H1 (cell line): Measurements from ENCODE around the gene EN2. TPM values are rescaled to one million over a fixed set of nuclear protein-coding genes. Genes with fewer than 3 reads are reported as not detected.

Source experiments
- CTCF ChIA-PET: fragments of 300-600 bp; sonication (Branson Sonifier 250); formaldehyde crosslinking; loops from one replicate; lab custom pipeline; 2021; ENCODE audit not compliant: partially characterized antibody; lab: Charles Lee
- POLR2A ChIA-PET: fragments of 300-600 bp; sonication (Branson Sonifier 250); formaldehyde crosslinking; loops from one replicate; lab custom pipeline; 2021; ENCODE audit warnings: inconsistent platforms; ENCODE audit not compliant: partially characterized antibody; lab: Charles Lee
- DNase-seq, 2 experiments: peaks; one replicate each; pipeline versions ENCODE4 v3.0.0 to v3.0.0-alpha.2; 2010 to 2022; ENCODE audit warnings: low spot score in 2 of 2, low read depth in 1 of 2, mixed read lengths in 1 of 2
- FAIRE-seq: peaks from 2 replicates; lab custom pipeline; 2011; peaks lifted over from hg19 to GRCh38; lab: Jason Lieb, UNC
- H2AFZ ChIP-seq: 2 replicates; pipeline ENCODE4 v1.8.1; 2012; ENCODE audit warnings: low read length, inconsistent platforms
- H2AK5ac ChIP-seq: 2 replicates; pipeline ENCODE4 v1.6.1; 2013; ENCODE audit warnings: low read depth, low read length
- H2BK120ac ChIP-seq: replicated peaks from 2 replicates; pipeline ENCODE3; 2013; ENCODE audit warnings: low read depth, low read length, inconsistent platforms
- H2BK12ac ChIP-seq: 2 replicates; pipeline ENCODE4 v1.6.1; 2013; ENCODE audit warnings: low read depth, low read length
- H2BK15ac ChIP-seq: 2 replicates; pipeline ENCODE4 v1.6.1; 2013; ENCODE audit warnings: low read length
- H2BK20ac ChIP-seq: 2 replicates; pipeline ENCODE4 v1.6.1; 2013; ENCODE audit warnings: low read length
- H2BK5ac ChIP-seq: 2 replicates; pipeline ENCODE4 v1.6.1; 2013; ENCODE audit warnings: low read depth, low read length
- H3K14ac ChIP-seq: 2 replicates; pipeline ENCODE4 v1.6.1; 2013; ENCODE audit warnings: inconsistent platforms; ENCODE audit not compliant: insufficient read length
- H3K18ac ChIP-seq: 2 replicates; pipeline ENCODE4 v1.6.1; 2013; ENCODE audit warnings: low read length; ENCODE audit errors: extremely low read depth
- H3K23ac ChIP-seq: 2 replicates; pipeline ENCODE4 v1.6.1; 2013; ENCODE audit warnings: inconsistent platforms; ENCODE audit not compliant: insufficient read length
- H3K23me2 ChIP-seq: 2 replicates; pipeline ENCODE4 v1.6.1; 2013; ENCODE audit warnings: low read depth, low read length
- H3K27ac ChIP-seq: 2 replicates; pipeline ENCODE4 v1.6.1; 2011; ENCODE audit warnings: low read depth, low read length, inconsistent platforms
- H3K27me3 ChIP-seq, 4 experiments: replicated peaks in 1 of 4; 1 replicate in 1 of 4; 2 replicates in 3 of 4; pipeline versions ENCODE4 v1.6.1 to v1.8.1; 2011 to 2013; ENCODE audit warnings: low read length in 3 of 4, mild to moderate bottlenecking in 3 of 4, inconsistent platforms in 2 of 4, mixed read lengths in 2 of 4, moderate library complexity in 1 of 4; ENCODE audit not compliant: control insufficient read depth in 3 of 4, insufficient read depth in 3 of 4; ENCODE audit errors: extremely low read depth in 1 of 4
- H3K36me3 ChIP-seq, 4 experiments: 2 replicates each; pipeline versions ENCODE4 v1.6.1 to v1.8.1; 2011 to 2013; ENCODE audit warnings: mild to moderate bottlenecking in 4 of 4, low read length in 3 of 4, moderate library complexity in 2 of 4, control low read depth in 1 of 4, inconsistent platforms in 1 of 4; ENCODE audit not compliant: insufficient read depth in 4 of 4, control insufficient read depth in 2 of 4
- H3K4ac ChIP-seq: replicated peaks from 2 replicates; pipeline ENCODE3; 2013; ENCODE audit warnings: low read length, low read depth, mixed read lengths, inconsistent platforms; ENCODE audit not compliant: insufficient read length
- H3K4me1 ChIP-seq, 4 experiments: replicated peaks in 1 of 4; 1 replicate in 1 of 4; 2 replicates in 3 of 4; pipeline versions ENCODE4 v1.6.1 to v1.8.1; 2011 to 2013; ENCODE audit warnings: low read length in 3 of 4, inconsistent platforms in 2 of 4, mixed read lengths in 1 of 4; ENCODE audit not compliant: insufficient read depth in 4 of 4, control insufficient read depth in 3 of 4
- H3K4me2 ChIP-seq, 2 experiments: 2 replicates each; pipeline versions ENCODE4 v1.6.1 to v1.8.1; 2011 to 2013; ENCODE audit warnings: low read depth in 2 of 2, low read length in 2 of 2, control low read depth in 1 of 2, inconsistent platforms in 1 of 2, mild to moderate bottlenecking in 1 of 2; ENCODE audit not compliant: insufficient read depth in 1 of 2
- H3K4me3 ChIP-seq, 4 experiments: fragments of 200-600, 300-600 bp in 1 of 4; sonication (generic), shearing (Covaris generic), sonication (Bioruptor Twin) in 1 of 4; 2 replicates each; pipeline versions ENCODE4 v1.5.1 to v1.8.1; 2011 to 2016; ENCODE audit warnings: low read length in 4 of 4, low read depth in 3 of 4, control low read depth in 2 of 4, inconsistent platforms in 2 of 4, mild to moderate bottlenecking in 2 of 4, mixed read lengths in 1 of 4, moderate library complexity in 1 of 4; ENCODE audit not compliant: insufficient read depth in 2 of 4; ENCODE audit errors: extremely low read depth in 1 of 4
- H3K56ac ChIP-seq: replicated peaks from 2 replicates; pipeline ENCODE3; 2013; ENCODE audit warnings: low read depth, mild to moderate bottlenecking, mixed read lengths, low read length, inconsistent platforms; ENCODE audit not compliant: insufficient read length
- H3K79me1 ChIP-seq: 2 replicates; pipeline ENCODE4 v1.6.1; 2013; ENCODE audit warnings: low read depth, low read length, control low read depth
- H3K79me2 ChIP-seq, 2 experiments: 2 replicates each; pipeline versions ENCODE4 v1.6.1 to v1.8.1; 2012 to 2013; ENCODE audit warnings: low read length in 2 of 2, mild to moderate bottlenecking in 2 of 2, inconsistent platforms in 1 of 2; ENCODE audit not compliant: insufficient read depth in 2 of 2, control insufficient read depth in 1 of 2
- H3K9ac ChIP-seq, 4 experiments: replicated peaks in 1 of 4; 1 replicate in 1 of 4; 2 replicates in 3 of 4; pipeline versions ENCODE4 v1.6.1 to v1.8.1; 2011 to 2013; ENCODE audit warnings: low read depth in 3 of 4, low read length in 3 of 4, control low read depth in 2 of 4, mild to moderate bottlenecking in 2 of 4, moderate library complexity in 2 of 4, inconsistent platforms in 1 of 4; ENCODE audit errors: extremely low read depth in 1 of 4
- H3K9me3 ChIP-seq, 2 experiments: 2 replicates each; pipeline versions ENCODE4 v1.6.1 to v1.8.1; 2012 to 2013; ENCODE audit warnings: mild to moderate bottlenecking in 2 of 2, moderate library complexity in 2 of 2, control low read depth in 1 of 2, inconsistent platforms in 1 of 2, low read depth in 1 of 2, low read length in 1 of 2, mixed read lengths in 1 of 2; ENCODE audit not compliant: insufficient read depth in 2 of 2
- H4K20me1 ChIP-seq, 2 experiments: replicated peaks in 1 of 2; 2 replicates each; pipeline versions ENCODE3 to v1.8.1; 2011 to 2013; ENCODE audit warnings: inconsistent platforms in 2 of 2, low read length in 2 of 2, mild to moderate bottlenecking in 1 of 2; ENCODE audit not compliant: insufficient read depth in 2 of 2, control insufficient read depth in 1 of 2
- H4K5ac ChIP-seq: 2 replicates; pipeline ENCODE4 v1.6.1; 2013; ENCODE audit warnings: low read length, low read depth, mixed read lengths, inconsistent platforms; ENCODE audit not compliant: insufficient read length
- H4K8ac ChIP-seq: 2 replicates; pipeline ENCODE4 v1.8.0; 2013; ENCODE audit warnings: mild to moderate bottlenecking, moderate library complexity, low read length, inconsistent platforms; ENCODE audit not compliant: insufficient read depth; ENCODE audit errors: extremely low read depth
- H4K91ac ChIP-seq: replicated peaks from 2 replicates; pipeline ENCODE3; 2013; ENCODE audit warnings: low read length, mixed read lengths, inconsistent platforms; ENCODE audit not compliant: insufficient read length
- BCL11A ChIP-seq, 2 experiments: IDR thresholded peaks; one replicate each; pipeline ENCODE4 v1.6.1; 2011; ENCODE audit warnings: low read depth in 2 of 2, low read length in 2 of 2, mild to moderate bottlenecking in 2 of 2
- CEBPB ChIP-seq: IDR thresholded peaks from 2 replicates; pipeline ENCODE4 v1.6.1; 2012; ENCODE audit warnings: low read depth, low read length
- CREB1 ChIP-seq: IDR thresholded peaks from 2 replicates; pipeline ENCODE4 v1.6.1; 2012; ENCODE audit warnings: inconsistent platforms
- CTCF ChIP-seq, 3 experiments: IDR thresholded peaks; 1 replicate in 2 of 3; 2 replicates in 1 of 3; pipeline versions ENCODE4 v1.5.1 to v1.6.1; 2011; ENCODE audit warnings: low read length in 3 of 3, mild to moderate bottlenecking in 3 of 3, inconsistent platforms in 2 of 3, low read depth in 1 of 3, moderate library complexity in 1 of 3; ENCODE audit not compliant: insufficient read depth in 1 of 3; ENCODE audit errors: control extremely low read depth in 1 of 3
- E2F6 ChIP-seq: IDR thresholded peaks from 2 replicates; pipeline ENCODE4 v1.6.1; 2012; ENCODE audit warnings: inconsistent platforms
- KDM5A ChIP-seq: fragments of 200-600 bp; IDR thresholded peaks from 2 replicates; pipeline ENCODE4 v1.7.1; 2012; ENCODE audit warnings: mild to moderate bottlenecking, low read length, inconsistent platforms, mixed read lengths
- NRF1 ChIP-seq: IDR thresholded peaks from 2 replicates; pipeline ENCODE4 v1.6.1; 2011; ENCODE audit warnings: mild to moderate bottlenecking, low read depth, low read length, improper control_type of control experiment
- PHF8 ChIP-seq: fragments of 200-600 bp; sonication (generic); conservative IDR thresholded peaks from 2 replicates; pipeline ENCODE4 v1.7.1; 2012; ENCODE audit warnings: low read depth, mild to moderate bottlenecking, inconsistent platforms, low read length, moderate library complexity
- POLR2A ChIP-seq, 2 experiments: IDR thresholded peaks; 1 replicate in 1 of 2; 2 replicates in 1 of 2; pipeline ENCODE4 v1.6.1; 2011; ENCODE audit warnings: low read depth in 2 of 2, low read length in 2 of 2, mild to moderate bottlenecking in 2 of 2; ENCODE audit errors: control extremely low read depth in 1 of 2
- SAP30 ChIP-seq: fragments of 300-600 bp; sonication (generic); IDR thresholded peaks from 2 replicates; pipeline ENCODE4 v1.7.1; 2012; ENCODE audit warnings: low read length, moderate library complexity, mild to moderate bottlenecking, inconsistent platforms; ENCODE audit not compliant: insufficient read depth, insufficient replicate concordance
- SIX5 ChIP-seq: IDR thresholded peaks from 2 replicates; pipeline ENCODE4 v1.6.1; 2011; ENCODE audit warnings: mild to moderate bottlenecking, low read depth, low read length
- ZNF274 ChIP-seq: IDR thresholded peaks from 2 replicates; pipeline ENCODE4 v1.7.0; 2012; ENCODE audit warnings: low read length, borderline replicate concordance; ENCODE audit errors: extremely low read depth
- WGBS, 2 experiments: shearing (Covaris generic) in 1 of 2; methylation state at CpG; one replicate each; pipeline versions ENCODE4 v1.1.6 to v1.1.7; 2013 to 2015; ENCODE audit warnings: low lambda C conversion rate in 2 of 2, mixed read lengths in 2 of 2, inconsistent platforms in 1 of 2, low coverage in 1 of 2, missing lambda C conversion rate in 1 of 2; ENCODE audit not compliant: insufficient replicate concordance in 2 of 2, insufficient coverage in 1 of 2, insufficient read length in 1 of 2; ENCODE audit errors: extremely low coverage in 1 of 2, missing lambda C conversion rate in 1 of 2; 5-methylcytosine and 5-hydroxymethylcytosine counted together
- polyA plus RNA-seq, 7 experiments: library from polyadenylated mRNA; depleted of rRNA in 3 of 7; stranded (reverse) in 5 of 7; unstranded in 2 of 7; fragments of >200 nt in 5 of 7; fragments of 200-250 nt in 2 of 7; gene quantifications; 1 replicate in 5 of 7; 2 replicates in 1 of 7; 4 replicates in 1 of 7; pipeline versions ENCODE4 v1.2.1 to v1.2.3, GENCODE V29; 2011 to 2013; ENCODE audit warnings: missing spikeins in 2 of 7, mixed read lengths in 2 of 7
- total RNA-seq: library from RNA; stranded (reverse); fragmentation: NEBNext Ultra II Directional; extraction: Animal tissue kit (Norgen Biotek cat#: 25700); gene quantifications from 2 replicates; pipeline ENCODE4 v1.2.1, GENCODE V29; 2021

Gene EN2
- total and polyA plus RNA-seq, 2 of the 8 experiments (the other 6 are each of a cell fraction or from before 2014, with no cell fraction given), result not detected

- no peaks in the 10 kb centered on the region for H3K79me1 ChIP-seq
- peak overlapping the region; percentile 85 for H3K14ac ChIP-seq
- no peaks in the 10 kb centered on the region for H3K9me3 ChIP-seq
- H3K56ac ChIP-seq, result no peak overlapping the region
- H3K36me3 ChIP-seq, result no peaks in the 10 kb centered on the region; a peak in 1 of 8 replicates
- H3K4me3 ChIP-seq, result no peak overlapping the region; a peak in 1 of 8 replicates
- FAIRE-seq (no peak), DNase-seq (no peak)
- H2BK5ac ChIP-seq, result no peak overlapping the region
- no peak overlapping the region for H2AK5ac ChIP-seq
- peaks cover 0 to 6% (median 3%) of the 10 kb centered on the region in 4 experiments; a peak in 4 of 7 replicates for H3K4me1 ChIP-seq
- H4K91ac ChIP-seq, result peak overlapping the region; percentile 29
- no peak overlapping the region for H3K4ac ChIP-seq
- H3K27me3 ChIP-seq, result peaks cover 3 to 43% (median 30%) of the 10 kb centered on the region in 4 experiments
- H4K20me1 ChIP-seq, result no peaks in the 10 kb centered on the region
- H3K23me2 ChIP-seq, result no peaks in the 10 kb centered on the region
- WGBS, 2 experiments, result 91% methylated on average over 11 of the region's 11 CpGs; no CpG with 5 or more reads in 1 of the 2 experiments
- H3K79me2 ChIP-seq, result no peaks in the 10 kb centered on the region
- no peak overlapping the region for H3K27ac ChIP-seq
- no peak overlapping the region for H2BK12ac ChIP-seq
- H3K4me2 ChIP-seq, result no peak overlapping the region
- H4K5ac ChIP-seq, result no peak overlapping the region
- no peak overlapping the region for H2BK20ac ChIP-seq
- ChIA-PET POLR2A (no interaction called here), CTCF (interaction anchor here (0.9 to 1.3 kb wide), 4 partner anchors 11 to 19 kb away, joined by 3 to 6 read pairs (median 3); no protein-coding TSS in a partner anchor)
- no peak overlapping the region for H3K18ac ChIP-seq
- no peak overlapping the region for H3K9ac ChIP-seq
- no peak overlapping the region for H4K8ac ChIP-seq
- H3K23ac ChIP-seq, result no peak overlapping the region
- no peak overlapping the region for H2AFZ ChIP-seq
- H2BK120ac ChIP-seq, result no peak overlapping the region
- H2BK15ac ChIP-seq, result 0 out of 2 replicates have a peak overlapping the region, but pooled peaks have one; percentile 20
- TF ChIP-seq BCL11A (IDR thresholded peaks at IDR 0.05; ENCODE audit: low read depth in 2 of 2, low read length in 2 of 2) (no peak), SAP30 (no peak), ZNF274 (no peak), CEBPB (no peak), SIX5 (no peak), PHF8 (no peak), KDM5A (no peak), NRF1 (no peak), POLR2A (IDR thresholded peaks at IDR 0.05; ENCODE audit: control extremely low read depth in 1 of 2, low read depth in 2 of 2, low read length in 2 of 2) (no peak), CREB1 (no peak), E2F6 (no peak), CTCF (IDR thresholded peaks at IDR 0.05; ENCODE audit: control extremely low read depth in 1 of 3, insufficient read depth in 1 of 3, low read depth in 1 of 3, low read length in 3 of 3) (no peak)
Measured at GRCh38 chr7:155481764-155482163, 23.8 kb downstream of the EN2 start.
